GM23338 (cell line): ENCODE results near the gene MGAT4B.

Experiments used
- CREB1 ChIP-seq: fragments of 250-450 bp; sonication (Bioruptor Pico); IDR thresholded peaks from 2 replicates; pipeline ENCODE4 v1.5.0; 2020; ENCODE audit warnings: low read depth, mild to moderate bottlenecking, moderate library complexity
- CTCF ChIP-seq, 2 experiments: fragments of 200-600 bp in 1 of 2; sonication (generic) in 1 of 2; conservative IDR thresholded peaks; 2 replicates each; pipeline versions ENCODE4 v1.5.1 to v1.6.1; 2016 to 2017; ENCODE audit warnings: antibody characterized with exemption in 2 of 2, low read depth in 2 of 2, mild to moderate bottlenecking in 2 of 2, moderate library complexity in 1 of 2
- ETS1 ChIP-seq: IDR thresholded peaks from 2 replicates; pipeline ENCODE4 v1.6.1; 2016; ENCODE audit warnings: antibody characterized with exemption
- EZH2 ChIP-seq: fragments of 200-600 bp; sonication (generic); IDR thresholded peaks from one replicate; pipeline ENCODE4 v1.8.0; 2017; ENCODE audit warnings: antibody characterized with exemption, mild to moderate bottlenecking, low read depth; ENCODE audit not compliant: unreplicated experiment
- EZH2phosphoT487 ChIP-seq: fragments of 200-600 bp; sonication (generic); IDR thresholded peaks from one replicate; pipeline ENCODE4 v1.8.1; 2018; ENCODE audit warnings: antibody characterized with exemption; ENCODE audit not compliant: unreplicated experiment
- JUNB ChIP-seq: IDR thresholded peaks from one replicate; pipeline ENCODE4 v1.6.1; 2016; ENCODE audit warnings: antibody characterized with exemption; ENCODE audit not compliant: unreplicated experiment
- NANOG ChIP-seq: IDR thresholded peaks from 2 replicates; pipeline ENCODE4 v1.6.1; 2016; ENCODE audit warnings: antibody characterized with exemption, borderline replicate concordance
- POLR2AphosphoS5 ChIP-seq: IDR thresholded peaks from 2 replicates; pipeline ENCODE4 v1.6.1; 2016; ENCODE audit warnings: antibody characterized with exemption, low read depth
- REST ChIP-seq: IDR thresholded peaks from one replicate; pipeline ENCODE4 v1.6.1; 2018; ENCODE audit warnings: antibody characterized with exemption; ENCODE audit not compliant: unreplicated experiment
- STAT1 ChIP-seq: IDR thresholded peaks from one replicate; pipeline ENCODE4 v1.6.1; 2016; ENCODE audit warnings: antibody characterized with exemption; ENCODE audit not compliant: unreplicated experiment
- TF ChIP-seq, protein P1 (sequence below): fragments of 250-450 bp; sonication (Bioruptor Pico); IDR thresholded peaks from 2 replicates; pipeline ENCODE4 v1.5.0; 2020; ENCODE audit warnings: mild to moderate bottlenecking, moderate library complexity

- no peak for TF ChIP-seq REST
- TF ChIP-seq EZH2phosphoT487, result no peak
- no peak for TF ChIP-seq CTCF (conservative IDR thresholded peaks at IDR 0.05; ENCODE audit: low read depth in 2 of 2)
- TF ChIP-seq EZH2, result no peak
- TF ChIP-seq JUNB, result no peak
- no peak for TF ChIP-seq POLR2AphosphoS5
- no peak for TF ChIP-seq CREB1 (CRISPR knock-in tag)
- TF ChIP-seq STAT1, result no peak
- TF ChIP-seq, protein P1, sequence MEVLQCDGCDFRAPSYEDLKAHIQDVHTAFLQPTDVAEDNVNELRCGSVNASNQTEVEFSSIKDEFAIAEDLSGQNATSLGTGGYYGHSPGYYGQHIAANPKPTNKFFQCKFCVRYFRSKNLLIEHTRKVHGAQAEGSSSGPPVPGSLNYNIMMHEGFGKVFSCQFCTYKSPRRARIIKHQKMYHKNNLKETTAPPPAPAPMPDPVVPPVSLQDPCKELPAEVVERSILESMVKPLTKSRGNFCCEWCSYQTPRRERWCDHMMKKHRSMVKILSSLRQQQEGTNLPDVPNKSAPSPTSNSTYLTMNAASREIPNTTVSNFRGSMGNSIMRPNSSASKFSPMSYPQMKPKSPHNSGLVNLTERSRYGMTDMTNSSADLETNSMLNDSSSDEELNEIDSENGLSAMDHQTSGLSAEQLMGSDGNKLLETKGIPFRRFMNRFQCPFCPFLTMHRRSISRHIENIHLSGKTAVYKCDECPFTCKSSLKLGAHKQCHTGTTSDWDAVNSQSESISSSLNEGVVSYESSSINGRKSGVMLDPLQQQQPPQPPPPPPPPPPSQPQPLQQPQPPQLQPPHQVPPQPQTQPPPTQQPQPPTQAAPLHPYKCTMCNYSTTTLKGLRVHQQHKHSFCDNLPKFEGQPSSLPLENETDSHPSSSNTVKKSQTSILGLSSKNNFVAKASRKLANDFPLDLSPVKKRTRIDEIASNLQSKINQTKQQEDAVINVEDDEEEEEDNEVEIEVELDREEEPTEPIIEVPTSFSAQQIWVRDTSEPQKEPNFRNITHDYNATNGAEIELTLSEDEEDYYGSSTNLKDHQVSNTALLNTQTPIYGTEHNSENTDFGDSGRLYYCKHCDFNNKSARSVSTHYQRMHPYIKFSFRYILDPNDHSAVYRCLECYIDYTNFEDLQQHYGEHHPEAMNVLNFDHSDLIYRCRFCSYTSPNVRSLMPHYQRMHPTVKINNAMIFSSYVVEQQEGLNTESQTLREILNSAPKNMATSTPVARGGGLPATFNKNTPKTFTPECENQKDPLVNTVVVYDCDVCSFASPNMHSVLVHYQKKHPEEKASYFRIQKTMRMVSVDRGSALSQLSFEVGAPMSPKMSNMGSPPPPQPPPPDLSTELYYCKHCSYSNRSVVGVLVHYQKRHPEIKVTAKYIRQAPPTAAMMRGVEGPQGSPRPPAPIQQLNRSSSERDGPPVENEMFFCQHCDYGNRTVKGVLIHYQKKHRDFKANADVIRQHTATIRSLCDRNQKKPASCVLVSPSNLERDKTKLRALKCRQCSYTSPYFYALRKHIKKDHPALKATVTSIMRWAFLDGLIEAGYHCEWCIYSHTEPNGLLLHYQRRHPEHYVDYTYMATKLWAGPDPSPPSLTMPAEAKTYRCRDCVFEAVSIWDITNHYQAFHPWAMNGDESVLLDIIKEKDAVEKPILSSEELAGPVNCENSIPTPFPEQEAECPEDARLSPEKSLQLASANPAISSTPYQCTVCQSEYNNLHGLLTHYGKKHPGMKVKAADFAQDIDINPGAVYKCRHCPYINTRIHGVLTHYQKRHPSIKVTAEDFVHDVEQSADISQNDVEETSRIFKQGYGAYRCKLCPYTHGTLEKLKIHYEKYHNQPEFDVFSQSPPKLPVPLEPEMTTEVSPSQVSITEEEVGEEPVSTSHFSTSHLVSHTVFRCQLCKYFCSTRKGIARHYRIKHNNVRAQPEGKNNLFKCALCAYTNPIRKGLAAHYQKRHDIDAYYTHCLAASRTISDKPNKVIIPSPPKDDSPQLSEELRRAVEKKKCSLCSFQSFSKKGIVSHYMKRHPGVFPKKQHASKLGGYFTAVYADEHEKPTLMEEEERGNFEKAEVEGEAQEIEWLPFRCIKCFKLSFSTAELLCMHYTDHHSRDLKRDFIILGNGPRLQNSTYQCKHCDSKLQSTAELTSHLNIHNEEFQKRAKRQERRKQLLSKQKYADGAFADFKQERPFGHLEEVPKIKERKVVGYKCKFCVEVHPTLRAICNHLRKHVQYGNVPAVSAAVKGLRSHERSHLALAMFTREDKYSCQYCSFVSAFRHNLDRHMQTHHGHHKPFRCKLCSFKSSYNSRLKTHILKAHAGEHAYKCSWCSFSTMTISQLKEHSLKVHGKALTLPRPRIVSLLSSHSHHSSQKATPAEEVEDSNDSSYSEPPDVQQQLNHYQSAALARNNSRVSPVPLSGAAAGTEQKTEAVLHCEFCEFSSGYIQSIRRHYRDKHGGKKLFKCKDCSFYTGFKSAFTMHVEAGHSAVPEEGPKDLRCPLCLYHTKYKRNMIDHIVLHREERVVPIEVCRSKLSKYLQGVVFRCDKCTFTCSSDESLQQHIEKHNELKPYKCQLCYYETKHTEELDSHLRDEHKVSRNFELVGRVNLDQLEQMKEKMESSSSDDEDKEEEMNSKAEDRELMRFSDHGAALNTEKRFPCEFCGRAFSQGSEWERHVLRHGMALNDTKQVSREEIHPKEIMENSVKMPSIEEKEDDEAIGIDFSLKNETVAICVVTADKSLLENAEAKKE (CRISPR knock-in tag), result no peak
- TF ChIP-seq NANOG, result no peak
- TF ChIP-seq ETS1, result no peak
Observed at GRCh38 chr5:179753971-179754370, 52.7 kb downstream of the MGAT4B start.
